ENCODE data around the gene CLDND2.

DNA sequence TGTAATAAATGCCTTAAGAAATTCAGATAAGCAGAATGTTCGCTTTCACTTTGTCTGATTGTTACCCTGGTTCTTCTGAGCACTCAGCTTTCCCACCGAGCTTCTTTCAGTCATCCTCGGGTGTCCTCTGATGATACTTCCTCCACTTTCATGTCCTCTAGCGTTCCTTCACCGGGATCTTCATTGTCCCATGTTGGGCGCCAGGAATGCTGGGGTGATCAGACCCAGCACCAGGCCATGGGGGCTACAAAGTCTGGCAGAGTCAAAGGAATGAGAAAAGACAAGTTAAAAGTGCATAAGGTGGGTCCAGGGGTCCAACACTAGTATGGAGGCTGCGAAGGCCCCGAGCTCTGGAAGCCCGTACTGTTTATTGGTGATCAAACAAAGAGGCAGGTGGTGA is 33.3 kb upstream of the CLDND2 start:
- TF ChIP-seq, protein P1, sequence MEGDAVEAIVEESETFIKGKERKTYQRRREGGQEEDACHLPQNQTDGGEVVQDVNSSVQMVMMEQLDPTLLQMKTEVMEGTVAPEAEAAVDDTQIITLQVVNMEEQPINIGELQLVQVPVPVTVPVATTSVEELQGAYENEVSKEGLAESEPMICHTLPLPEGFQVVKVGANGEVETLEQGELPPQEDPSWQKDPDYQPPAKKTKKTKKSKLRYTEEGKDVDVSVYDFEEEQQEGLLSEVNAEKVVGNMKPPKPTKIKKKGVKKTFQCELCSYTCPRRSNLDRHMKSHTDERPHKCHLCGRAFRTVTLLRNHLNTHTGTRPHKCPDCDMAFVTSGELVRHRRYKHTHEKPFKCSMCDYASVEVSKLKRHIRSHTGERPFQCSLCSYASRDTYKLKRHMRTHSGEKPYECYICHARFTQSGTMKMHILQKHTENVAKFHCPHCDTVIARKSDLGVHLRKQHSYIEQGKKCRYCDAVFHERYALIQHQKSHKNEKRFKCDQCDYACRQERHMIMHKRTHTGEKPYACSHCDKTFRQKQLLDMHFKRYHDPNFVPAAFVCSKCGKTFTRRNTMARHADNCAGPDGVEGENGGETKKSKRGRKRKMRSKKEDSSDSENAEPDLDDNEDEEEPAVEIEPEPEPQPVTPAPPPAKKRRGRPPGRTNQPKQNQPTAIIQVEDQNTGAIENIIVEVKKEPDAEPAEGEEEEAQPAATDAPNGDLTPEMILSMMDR (IDR thresholded peaks at IDR 0.05), result no peak
- no peak for TF ChIP-seq POLR2A (IDR thresholded peaks at IDR 0.05)
- no peak for TF ChIP-seq EP300 (IDR thresholded peaks at IDR 0.05)

All from tibial nerve (tissue), 4 donors.